Omental fat pad (tissue), 4 donors: Measurements from ENCODE around the gene MUC20. TPM values are rescaled to one million over a fixed set of nuclear protein-coding genes. Genes with fewer than 3 reads are reported as not detected.
"Not testable (repeated sequence)": the region's sequence is repeated elsewhere in the genome, so short reads cannot be mapped to it uniquely, and the experiment has no call there.

Experiments
- ATAC-seq: fragments of 150-250 bp; one replicate; pipeline ENCODE4 v1.9.1; 2016; ENCODE audit warnings: mild to moderate bottlenecking, moderate library complexity; ENCODE audit not compliant: low FRiP score
- DNase-seq: peaks from one replicate; pipeline ENCODE4 v3.0.0-alpha.2; 2019; ENCODE audit warnings: low spot score
- total RNA-seq, 4 donors: library from RNA; depleted of rRNA; stranded (reverse); fragments of >200 nt; gene quantifications; one replicate each; pipeline ENCODE4 v1.1.0, GENCODE V29; 2016
- TF ChIP-seq, protein P1 (sequence below), 3 donors: fragments of 450-650 bp; IDR thresholded peaks; one replicate each; pipeline ENCODE4 v1.5.1; 2016 to 2017; ENCODE audit warnings: antibody characterized with exemption in 3 of 3, mild to moderate bottlenecking in 3 of 3, moderate library complexity in 2 of 3

The MUC20 gene
- total RNA-seq, 4 donors from 2014 or later: 1.3 to 8.7 (median 6.2) TPM

DNA sequence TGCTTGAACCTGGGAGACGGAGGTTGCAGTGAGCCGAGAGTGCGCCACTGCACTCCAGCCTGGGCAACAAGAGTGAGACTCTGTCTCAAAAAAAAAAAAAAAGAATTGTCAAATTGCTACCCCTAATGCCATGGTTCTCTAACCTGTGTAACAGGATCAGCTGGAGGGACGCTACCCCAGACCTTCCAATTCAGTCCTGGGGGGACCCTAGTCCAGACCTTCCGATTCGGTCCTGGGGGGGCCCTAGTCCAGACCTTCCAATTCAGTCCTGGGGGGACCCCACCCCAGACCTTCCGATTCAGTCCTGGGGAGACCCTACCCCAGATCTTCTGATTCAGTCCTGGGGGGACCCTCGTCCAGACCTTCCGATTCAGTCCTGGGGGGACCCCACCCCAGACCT lies 29.8 kb upstream of the MUC20 start:
- ATAC-seq (no peak), DNase-seq (no peak)
- TF ChIP-seq, protein P1, sequence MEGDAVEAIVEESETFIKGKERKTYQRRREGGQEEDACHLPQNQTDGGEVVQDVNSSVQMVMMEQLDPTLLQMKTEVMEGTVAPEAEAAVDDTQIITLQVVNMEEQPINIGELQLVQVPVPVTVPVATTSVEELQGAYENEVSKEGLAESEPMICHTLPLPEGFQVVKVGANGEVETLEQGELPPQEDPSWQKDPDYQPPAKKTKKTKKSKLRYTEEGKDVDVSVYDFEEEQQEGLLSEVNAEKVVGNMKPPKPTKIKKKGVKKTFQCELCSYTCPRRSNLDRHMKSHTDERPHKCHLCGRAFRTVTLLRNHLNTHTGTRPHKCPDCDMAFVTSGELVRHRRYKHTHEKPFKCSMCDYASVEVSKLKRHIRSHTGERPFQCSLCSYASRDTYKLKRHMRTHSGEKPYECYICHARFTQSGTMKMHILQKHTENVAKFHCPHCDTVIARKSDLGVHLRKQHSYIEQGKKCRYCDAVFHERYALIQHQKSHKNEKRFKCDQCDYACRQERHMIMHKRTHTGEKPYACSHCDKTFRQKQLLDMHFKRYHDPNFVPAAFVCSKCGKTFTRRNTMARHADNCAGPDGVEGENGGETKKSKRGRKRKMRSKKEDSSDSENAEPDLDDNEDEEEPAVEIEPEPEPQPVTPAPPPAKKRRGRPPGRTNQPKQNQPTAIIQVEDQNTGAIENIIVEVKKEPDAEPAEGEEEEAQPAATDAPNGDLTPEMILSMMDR (IDR thresholded peaks at IDR 0.05): no peak

DNA sequence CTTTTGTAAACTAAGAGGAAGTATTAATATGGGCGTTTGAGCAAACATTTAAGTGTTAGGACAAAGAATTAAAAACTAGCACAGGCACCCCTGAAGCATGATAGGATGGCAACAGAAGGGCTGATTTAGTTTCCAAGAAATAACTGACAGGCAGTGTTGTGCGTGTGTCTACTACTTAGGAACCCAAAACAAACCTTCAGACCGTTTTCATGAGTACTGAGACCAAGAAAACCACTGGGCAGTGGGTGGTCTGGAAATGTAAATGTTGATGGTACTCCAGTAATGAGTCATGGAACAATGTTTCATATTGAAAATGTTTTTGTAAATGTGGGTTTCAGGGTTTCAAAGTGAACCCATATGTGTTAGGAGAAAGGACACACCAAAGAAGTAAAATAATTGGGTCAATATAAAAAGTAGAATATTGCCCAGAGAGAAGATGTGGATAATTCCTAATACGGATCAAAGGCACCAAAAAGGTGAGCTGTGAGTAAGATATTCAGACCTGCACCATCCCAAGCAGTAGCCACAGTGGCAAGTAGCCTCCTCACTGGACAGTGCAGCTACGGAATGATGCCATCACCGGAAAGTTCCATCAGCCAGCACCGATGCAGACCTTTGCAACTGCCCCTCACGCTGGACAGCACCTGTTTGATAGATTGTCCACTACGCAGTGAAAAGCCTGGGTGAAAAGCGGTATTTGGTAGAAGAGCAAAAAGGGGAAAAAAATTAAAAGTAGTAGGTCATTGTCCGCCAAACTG lies 29.0 kb upstream of the MUC20 start:
- ATAC-seq: peak; percentile 50
- not testable (repeated sequence) for DNase-seq

DNA sequence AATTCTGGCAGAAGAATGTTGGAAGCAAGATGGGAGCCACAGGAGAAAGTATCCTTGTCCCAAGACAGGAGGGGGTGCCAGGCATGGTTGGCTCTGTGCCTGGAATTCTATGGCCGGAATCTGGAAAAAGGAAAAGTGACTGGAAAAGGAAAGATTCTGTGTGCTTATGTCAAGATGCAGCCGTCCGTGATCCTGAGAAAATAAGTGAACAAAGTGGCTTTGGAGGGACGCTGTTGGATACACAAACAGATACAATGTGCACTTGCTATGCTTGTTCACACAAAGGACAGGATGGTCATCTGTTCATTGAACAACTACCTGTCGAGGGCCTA lies 28.5 kb upstream of the MUC20 start:
- ATAC-seq (no peak), DNase-seq (no peak)
- TF ChIP-seq, protein P1 (IDR thresholded peaks at IDR 0.05): no peak

DNA sequence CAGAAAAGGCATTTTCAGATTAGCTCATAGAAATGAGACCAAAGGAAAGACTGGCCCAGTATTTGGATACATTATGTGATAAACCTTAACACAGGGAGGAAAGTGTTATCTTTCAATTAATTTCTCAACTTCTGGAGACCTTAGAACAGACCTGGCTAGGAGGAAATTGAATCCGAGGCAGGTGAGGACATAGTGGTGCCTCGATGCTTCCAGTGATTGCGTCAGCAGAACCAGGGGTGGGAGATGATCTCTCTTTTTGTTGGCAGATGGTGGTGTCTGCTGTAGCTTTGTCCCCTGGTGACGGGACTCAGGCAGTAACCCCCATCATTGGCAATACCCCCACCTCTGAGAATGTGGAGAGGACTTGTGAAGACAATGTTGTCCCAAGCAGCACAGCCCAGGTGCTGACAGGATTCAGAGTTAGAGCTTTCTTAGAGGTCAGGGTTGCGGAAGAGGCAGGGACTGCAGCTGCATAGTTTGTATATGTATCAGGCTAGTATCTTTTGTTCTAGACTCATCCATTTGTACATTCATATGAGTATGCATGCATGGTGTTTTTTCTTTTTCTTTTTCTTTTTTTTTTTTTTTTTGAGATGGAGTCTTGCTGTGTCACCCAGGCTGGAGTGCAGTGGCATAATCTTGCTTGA lies 27.9 kb upstream of the MUC20 start:
- ATAC-seq: no peak
- TF ChIP-seq, protein P1 (IDR thresholded peaks at IDR 0.05): no peak
- DNase-seq: no peak

DNA sequence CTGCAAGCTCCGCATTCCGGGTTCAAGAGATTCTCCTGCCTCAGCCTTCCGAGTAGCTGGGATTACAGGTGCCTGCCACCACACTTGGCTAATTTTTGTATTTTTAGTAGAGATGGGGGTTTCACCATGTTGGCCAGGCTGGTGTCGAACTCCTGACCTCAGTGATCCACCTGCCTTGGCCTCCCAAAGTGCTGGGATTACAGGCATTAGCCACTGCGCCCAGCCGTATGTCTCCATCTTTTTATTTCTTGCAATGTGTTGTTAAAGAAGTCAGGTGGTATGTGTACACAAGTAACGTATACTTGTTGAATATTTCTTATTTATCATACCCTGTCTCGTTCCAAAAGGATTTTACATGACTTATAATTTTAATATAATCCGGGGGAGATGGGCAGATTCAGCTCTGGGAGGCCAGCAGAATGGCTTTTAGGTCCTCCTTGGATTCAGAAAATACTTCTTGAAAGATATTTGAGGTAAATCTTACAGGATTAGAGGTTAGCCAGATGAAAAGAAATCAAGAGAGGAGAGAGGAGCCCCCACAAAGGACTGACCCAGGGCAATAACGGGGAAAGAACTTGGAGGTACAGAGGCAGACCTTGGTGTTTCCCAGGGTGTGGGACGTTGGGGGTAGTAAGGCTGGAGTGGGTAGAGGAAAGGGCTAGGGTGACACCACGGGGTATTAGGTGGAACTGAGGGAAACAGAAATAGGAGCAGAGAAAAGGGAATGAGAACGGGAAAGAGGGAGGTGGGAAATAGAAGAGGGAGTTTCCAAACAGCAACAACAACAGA lies 27.2 kb upstream of the MUC20 start:
- ATAC-seq: no peak
- TF ChIP-seq, protein P1 (IDR thresholded peaks at IDR 0.05): no peak
- no peak for DNase-seq

DNA sequence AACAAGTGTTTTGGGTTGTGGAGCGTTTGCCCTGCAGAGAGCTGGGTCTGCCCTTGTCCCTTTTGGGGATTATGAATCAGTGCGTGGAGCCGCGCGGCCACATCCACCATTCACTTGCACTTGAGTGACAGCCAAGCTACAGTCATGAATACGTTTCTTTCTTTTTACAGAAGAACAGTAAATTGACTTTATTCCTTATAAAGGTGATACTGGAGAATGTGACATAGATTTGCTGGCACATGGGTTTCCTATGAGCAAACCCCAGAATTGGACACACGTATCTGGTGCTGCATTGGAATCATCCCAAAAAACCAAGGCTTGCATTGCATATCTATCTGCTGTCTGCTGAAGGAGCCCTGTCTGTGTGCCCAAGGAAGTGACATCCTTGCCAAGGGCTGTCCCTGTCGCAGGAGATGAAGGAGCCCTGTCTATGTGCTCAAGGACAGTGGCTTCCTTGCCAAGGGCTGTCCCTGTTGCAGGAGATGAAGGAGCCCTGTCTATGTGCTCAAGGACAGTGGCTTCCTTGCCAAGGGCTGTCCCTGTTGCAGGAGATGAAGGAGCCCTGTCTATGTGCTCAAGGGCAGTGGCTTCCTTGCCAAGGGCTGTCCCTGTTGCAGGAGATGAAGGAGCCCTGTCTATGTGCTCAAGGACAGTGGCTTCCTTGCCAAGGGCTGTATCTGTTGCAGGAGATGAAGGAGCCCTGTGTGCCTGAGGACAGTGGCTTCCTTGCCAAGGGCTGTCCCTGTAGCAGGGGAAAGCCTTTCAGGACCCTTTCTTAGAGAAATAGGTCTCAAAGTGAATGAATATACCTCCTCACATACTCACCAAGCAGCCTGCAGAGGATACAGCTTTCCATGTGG lies 26.3 kb upstream of the MUC20 start:
- not testable (repeated sequence) for DNase-seq, ATAC-seq

DNA sequence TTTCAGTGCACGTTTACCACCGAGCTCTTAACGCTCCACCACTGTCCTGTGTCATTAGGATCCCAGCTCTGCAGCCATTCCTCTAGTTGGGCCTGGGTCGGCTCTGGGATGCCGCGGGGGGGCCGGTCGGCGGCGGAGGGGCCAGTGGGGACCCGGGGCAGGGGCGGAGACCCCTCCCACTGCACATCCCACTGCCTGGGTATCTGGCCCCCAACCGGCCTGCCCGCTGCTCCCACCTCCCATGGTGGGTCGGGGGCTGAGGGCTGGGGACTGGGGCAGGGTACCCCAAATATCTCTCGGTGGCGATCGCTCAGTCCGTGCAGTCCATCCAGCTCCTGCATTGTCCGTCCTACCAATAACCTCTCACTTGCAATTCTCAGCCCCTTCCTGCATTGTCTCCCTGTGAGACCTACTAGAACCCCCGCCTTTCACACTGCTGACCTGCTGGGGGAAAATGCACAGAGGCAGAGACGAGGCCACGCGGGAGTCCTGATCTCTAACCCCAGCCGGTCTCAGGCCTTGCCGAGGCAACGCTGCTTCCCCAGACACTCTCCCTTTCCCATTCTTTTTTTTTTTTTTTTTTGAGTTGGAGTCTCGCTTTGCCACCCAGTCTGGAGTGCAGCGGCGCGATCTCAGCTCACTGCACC lies 24.0 kb upstream of the MUC20 start:
- DNase-seq (no peak), ATAC-seq (no peak)
- TF ChIP-seq, protein P1 (IDR thresholded peaks at IDR 0.05): no peak
